RWPE1 (cell line): ENCODE measurements around the gene EIF3A.

Experiments
- CTCF ChIA-PET: fragments of 350-600 bp; sonication (Branson Sonifier 250); formaldehyde crosslinking; extraction: SDS; loops from one replicate; lab custom pipeline; 2021; lab: Yijun Ruan, JAX
- POLR2A ChIA-PET: fragments of 400-600 bp; formaldehyde crosslinking; extraction: SDS; loops from one replicate; lab custom pipeline; 2020; ENCODE audit warnings: antibody characterized with exemption; ENCODE audit not compliant: low non-redundant PET; lab: Yijun Ruan, JAX
- DNase-seq: peaks from one replicate; pipeline ENCODE4 v3.0.0; 2012; ENCODE audit warnings: low spot score
- H3K27ac ChIP-seq: fragments of 450-650 bp; 2 replicates; pipeline ENCODE4 v1.5.1; 2017
- CTCF ChIP-seq: fragments of 450-650 bp; conservative IDR thresholded peaks from 2 replicates; pipeline ENCODE4 v1.5.1; 2017; ENCODE audit warnings: low read depth, mild to moderate bottlenecking

Gene EIF3A

GRCh38 chr10:118985576-118985975, 95.0 kb downstream of the EIF3A start:
- no peak overlapping the region for H3K27ac ChIP-seq
- no peak for DNase-seq
- TF ChIP-seq CTCF = no peak
- ChIA-PET POLR2A (no interaction called here), CTCF (no interaction called here)
